WTC11 (cell line): ENCODE results near the gene CAPN1. TPM values are rescaled to one million over a fixed set of nuclear protein-coding genes. Genes with fewer than 3 reads are reported as not detected.

Experiments used
- ATAC-seq: fragments of 200-7000 bp; cut with Tn5 transposase; 2 replicates; pipeline ENCODE4 v1.10.0; 2021; ENCODE audit warnings: mild to moderate bottlenecking, moderate library complexity
- CTCF ChIA-PET: fragments of 300-600 bp; sonication (Branson Sonifier 250); formaldehyde crosslinking; loops from one replicate; lab custom pipeline; 2021; ENCODE audit warnings: antibody characterized with exemption; lab: Charles Lee
- POLR2A ChIA-PET: fragments of 350-600 bp; sonication (Branson Sonifier 250); formaldehyde crosslinking; loops from one replicate; lab custom pipeline; 2021; ENCODE audit warnings: antibody characterized with exemption; lab: Charles Lee
- DNase-seq: peaks from one replicate; pipeline ENCODE4 v3.0.0; 2021; ENCODE audit warnings: low spot score
- H3K27ac Mint-ChIP-seq: 2 replicates; pipeline ENCODE4 v1.8.0; 2021; ENCODE audit warnings: mixed read lengths
- H3K27me3 Mint-ChIP-seq: 2 replicates; pipeline ENCODE4 v1.8.0; 2021; ENCODE audit warnings: low read depth, mild to moderate bottlenecking, moderate library complexity, mixed read lengths
- H3K36me3 Mint-ChIP-seq: 2 replicates; pipeline ENCODE4 v1.8.0; 2021; ENCODE audit warnings: mixed read lengths
- H3K4me1 Mint-ChIP-seq: 2 replicates; pipeline ENCODE4 v1.8.0; 2022; ENCODE audit warnings: mixed read lengths
- H3K4me3 Mint-ChIP-seq: 2 replicates; pipeline ENCODE4 v1.8.0; 2021; ENCODE audit warnings: mild to moderate bottlenecking, moderate library complexity, mixed read lengths
- H3K9me3 Mint-ChIP-seq: 2 replicates; pipeline ENCODE4 v1.8.0; 2021; ENCODE audit warnings: mixed read lengths
- ELF4 ChIP-seq: sonication (generic); formaldehyde crosslinking; IDR thresholded peaks from 2 replicates; pipeline ENCODE4 v1.8.1; 2022; ENCODE audit warnings: low read depth, mild to moderate bottlenecking, moderate library complexity, missing genetic modification reagents
- ESRRA ChIP-seq: sonication (generic); formaldehyde crosslinking; IDR thresholded peaks from 2 replicates; pipeline ENCODE4 v1.8.1; 2022; ENCODE audit warnings: mild to moderate bottlenecking, missing genetic modification reagents, borderline replicate concordance
- FOXP1 ChIP-seq: sonication (generic); formaldehyde crosslinking; IDR thresholded peaks from 2 replicates; pipeline ENCODE4 v1.8.0; 2022; ENCODE audit warnings: missing genetic modification reagents, mild to moderate bottlenecking, moderate library complexity, borderline replicate concordance
- TEAD1 ChIP-seq: sonication (generic); formaldehyde crosslinking; IDR thresholded peaks from 2 replicates; pipeline ENCODE4 v1.8.0; 2022; ENCODE audit warnings: mild to moderate bottlenecking, missing genetic modification reagents
- ZNF121 ChIP-seq: sonication (generic); formaldehyde crosslinking; IDR thresholded peaks from 2 replicates; pipeline ENCODE4 v1.8.0; 2023; ENCODE audit warnings: missing genetic modification reagents
- ZNF263 ChIP-seq: sonication (generic); formaldehyde crosslinking; IDR thresholded peaks from 2 replicates; pipeline ENCODE4 v1.8.1; 2022; ENCODE audit warnings: low read depth, mild to moderate bottlenecking, moderate library complexity, missing genetic modification reagents
- ZNF423 ChIP-seq: fragments of 250-450 bp; sonication (Bioruptor Pico); IDR thresholded peaks from 2 replicates; pipeline ENCODE4 v2.1.2; 2022; ENCODE audit warnings: mild to moderate bottlenecking, moderate library complexity
- total RNA-seq: library from RNA; stranded (reverse); gene quantifications from 3 replicates; pipeline ENCODE4 v1.2.3, GENCODE V29; 2021
- TF ChIP-seq, protein P1 (sequence below): sonication (generic); formaldehyde crosslinking; IDR thresholded peaks from 2 replicates; pipeline ENCODE4 v1.8.1; 2023; ENCODE audit warnings: mild to moderate bottlenecking, moderate library complexity, missing genetic modification reagents
- TF ChIP-seq, protein P2 (sequence below): fragments of 200-600 bp; IDR thresholded peaks from 2 replicates; pipeline ENCODE4 v1.8.0; 2022; ENCODE audit warnings: antibody characterized with exemption
- TF ChIP-seq, protein P3 (sequence below): sonication (generic); formaldehyde crosslinking; IDR thresholded peaks from 2 replicates; pipeline ENCODE4 v1.8.0; 2022; ENCODE audit warnings: mild to moderate bottlenecking, missing genetic modification reagents
- TF ChIP-seq, protein P4 (sequence below): sonication (generic); formaldehyde crosslinking; IDR thresholded peaks from 2 replicates; pipeline ENCODE4 v1.8.0; 2022; ENCODE audit warnings: missing genetic modification reagents
- TF ChIP-seq, protein P5 (sequence below): sonication (generic); formaldehyde crosslinking; IDR thresholded peaks from 2 replicates; pipeline ENCODE4 v1.8.0; 2023; ENCODE audit warnings: missing genetic modification reagents, mild to moderate bottlenecking, borderline replicate concordance
- TF ChIP-seq, protein P6 (sequence below): sonication (generic); formaldehyde crosslinking; IDR thresholded peaks from 2 replicates; pipeline ENCODE4 v1.8.1; 2023; ENCODE audit warnings: mild to moderate bottlenecking, missing genetic modification reagents
- TF ChIP-seq, protein P7 (sequence below): sonication (generic); formaldehyde crosslinking; IDR thresholded peaks from 2 replicates; pipeline ENCODE4 v1.8.1; 2022; ENCODE audit warnings: mild to moderate bottlenecking, moderate library complexity, missing genetic modification reagents

The CAPN1 gene
- total RNA-seq, 1 experiment from 2014 or later, result 257 TPM

DNA sequence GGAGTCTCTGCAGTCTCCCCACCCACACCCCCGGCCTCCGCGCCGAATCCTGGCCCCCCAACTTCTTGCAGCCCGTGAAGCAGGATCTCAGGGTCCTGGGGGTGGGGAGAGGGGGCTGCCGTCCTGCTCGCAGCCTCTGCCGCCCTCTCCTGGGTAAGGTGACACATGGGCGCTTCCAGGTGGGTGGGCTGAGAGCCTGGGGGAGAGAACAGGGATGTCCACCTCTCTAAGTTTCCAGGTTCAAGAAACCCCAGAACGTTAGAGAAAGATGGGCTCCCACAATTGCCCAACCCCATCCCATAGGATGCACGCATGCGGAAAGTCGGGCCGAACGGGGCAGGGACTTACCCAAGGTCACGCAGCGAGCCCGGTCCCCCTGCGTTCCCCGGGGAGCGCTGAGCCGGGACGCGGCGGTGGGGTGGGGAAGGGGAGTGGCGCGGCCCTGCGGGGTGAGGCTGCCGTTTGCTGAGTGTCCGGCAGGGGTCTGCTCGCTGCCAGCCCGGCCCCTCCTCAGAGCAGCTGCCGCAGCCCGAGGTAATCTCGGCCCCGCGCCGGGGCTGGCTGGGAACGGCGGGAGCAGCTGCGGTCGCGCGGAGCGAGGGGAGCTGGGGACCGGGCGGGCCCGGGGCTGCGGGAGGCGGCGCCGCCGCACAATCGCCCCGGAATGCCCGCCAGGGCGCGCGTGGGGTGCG, 705 bp upstream of the CAPN1 start:
- ATAC-seq, result peak; percentile 60
- peak; percentile 86 for DNase-seq
- Mint-ChIP-seq H3K27me3 (no peaks in the 10 kb centered on the region), H3K36me3 (peaks cover 1% of the 10 kb centered on the region; the same call in 1 of the 2 replicates), H3K9me3 (no peaks in the 10 kb centered on the region), H3K4me1 (peaks cover 40% of the 10 kb centered on the region), H3K27ac (peak overlapping the region; percentile 63; the same call in 1 of the 2 replicates), H3K4me3 (peak overlapping the region; percentile 83)
- TF ChIP-seq ESRRA (CRISPR knock-in tag) (peak; percentile 58; the same call in 1 of the 2 replicates), ELF4 (CRISPR knock-in tag) (no peak), ZNF423 (0 out of 2 replicates have a peak, but pooled peaks have one; percentile 12), ZNF263 (CRISPR knock-in tag) (peak; percentile 33; the same call in 1 of the 2 replicates), TEAD1 (CRISPR knock-in tag) (peak; percentile 37; the same call in 1 of the 2 replicates), ZNF121 (no peak), FOXP1 (peak; percentile 46; the same call in 1 of the 2 replicates)
- TF ChIP-seq, protein P1, sequence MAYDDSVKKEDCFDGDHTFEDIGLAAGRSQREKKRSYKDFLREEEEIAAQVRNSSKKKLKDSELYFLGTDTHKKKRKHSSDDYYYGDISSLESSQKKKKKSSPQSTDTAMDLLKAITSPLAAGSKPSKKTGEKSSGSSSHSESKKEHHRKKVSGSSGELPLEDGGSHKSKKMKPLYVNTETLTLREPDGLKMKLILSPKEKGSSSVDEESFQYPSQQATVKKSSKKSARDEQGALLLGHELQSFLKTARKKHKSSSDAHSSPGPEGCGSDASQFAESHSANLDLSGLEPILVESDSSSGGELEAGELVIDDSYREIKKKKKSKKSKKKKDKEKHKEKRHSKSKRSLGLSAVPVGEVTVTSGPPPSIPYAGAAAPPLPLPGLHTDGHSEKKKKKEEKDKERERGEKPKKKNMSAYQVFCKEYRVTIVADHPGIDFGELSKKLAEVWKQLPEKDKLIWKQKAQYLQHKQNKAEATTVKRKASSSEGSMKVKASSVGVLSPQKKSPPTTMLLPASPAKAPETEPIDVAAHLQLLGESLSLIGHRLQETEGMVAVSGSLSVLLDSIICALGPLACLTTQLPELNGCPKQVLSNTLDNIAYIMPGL, result peak; percentile 78; the same call in 1 of the 2 replicates
- TF ChIP-seq, protein P2, sequence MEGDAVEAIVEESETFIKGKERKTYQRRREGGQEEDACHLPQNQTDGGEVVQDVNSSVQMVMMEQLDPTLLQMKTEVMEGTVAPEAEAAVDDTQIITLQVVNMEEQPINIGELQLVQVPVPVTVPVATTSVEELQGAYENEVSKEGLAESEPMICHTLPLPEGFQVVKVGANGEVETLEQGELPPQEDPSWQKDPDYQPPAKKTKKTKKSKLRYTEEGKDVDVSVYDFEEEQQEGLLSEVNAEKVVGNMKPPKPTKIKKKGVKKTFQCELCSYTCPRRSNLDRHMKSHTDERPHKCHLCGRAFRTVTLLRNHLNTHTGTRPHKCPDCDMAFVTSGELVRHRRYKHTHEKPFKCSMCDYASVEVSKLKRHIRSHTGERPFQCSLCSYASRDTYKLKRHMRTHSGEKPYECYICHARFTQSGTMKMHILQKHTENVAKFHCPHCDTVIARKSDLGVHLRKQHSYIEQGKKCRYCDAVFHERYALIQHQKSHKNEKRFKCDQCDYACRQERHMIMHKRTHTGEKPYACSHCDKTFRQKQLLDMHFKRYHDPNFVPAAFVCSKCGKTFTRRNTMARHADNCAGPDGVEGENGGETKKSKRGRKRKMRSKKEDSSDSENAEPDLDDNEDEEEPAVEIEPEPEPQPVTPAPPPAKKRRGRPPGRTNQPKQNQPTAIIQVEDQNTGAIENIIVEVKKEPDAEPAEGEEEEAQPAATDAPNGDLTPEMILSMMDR, result peak; percentile 72
- TF ChIP-seq, protein P3, sequence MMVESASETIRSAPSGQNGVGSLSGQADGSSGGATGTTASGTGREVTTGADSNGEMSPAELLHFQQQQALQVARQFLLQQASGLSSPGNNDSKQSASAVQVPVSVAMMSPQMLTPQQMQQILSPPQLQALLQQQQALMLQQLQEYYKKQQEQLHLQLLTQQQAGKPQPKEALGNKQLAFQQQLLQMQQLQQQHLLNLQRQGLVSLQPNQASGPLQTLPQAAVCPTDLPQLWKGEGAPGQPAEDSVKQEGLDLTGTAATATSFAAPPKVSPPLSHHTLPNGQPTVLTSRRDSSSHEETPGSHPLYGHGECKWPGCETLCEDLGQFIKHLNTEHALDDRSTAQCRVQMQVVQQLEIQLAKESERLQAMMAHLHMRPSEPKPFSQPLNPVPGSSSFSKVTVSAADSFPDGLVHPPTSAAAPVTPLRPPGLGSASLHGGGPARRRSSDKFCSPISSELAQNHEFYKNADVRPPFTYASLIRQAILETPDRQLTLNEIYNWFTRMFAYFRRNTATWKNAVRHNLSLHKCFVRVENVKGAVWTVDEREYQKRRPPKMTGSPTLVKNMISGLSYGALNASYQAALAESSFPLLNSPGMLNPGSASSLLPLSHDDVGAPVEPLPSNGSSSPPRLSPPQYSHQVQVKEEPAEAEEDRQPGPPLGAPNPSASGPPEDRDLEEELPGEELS (CRISPR knock-in tag), result 0 out of 2 replicates have a peak, but pooled peaks have one; percentile 51
- TF ChIP-seq, protein P4, sequence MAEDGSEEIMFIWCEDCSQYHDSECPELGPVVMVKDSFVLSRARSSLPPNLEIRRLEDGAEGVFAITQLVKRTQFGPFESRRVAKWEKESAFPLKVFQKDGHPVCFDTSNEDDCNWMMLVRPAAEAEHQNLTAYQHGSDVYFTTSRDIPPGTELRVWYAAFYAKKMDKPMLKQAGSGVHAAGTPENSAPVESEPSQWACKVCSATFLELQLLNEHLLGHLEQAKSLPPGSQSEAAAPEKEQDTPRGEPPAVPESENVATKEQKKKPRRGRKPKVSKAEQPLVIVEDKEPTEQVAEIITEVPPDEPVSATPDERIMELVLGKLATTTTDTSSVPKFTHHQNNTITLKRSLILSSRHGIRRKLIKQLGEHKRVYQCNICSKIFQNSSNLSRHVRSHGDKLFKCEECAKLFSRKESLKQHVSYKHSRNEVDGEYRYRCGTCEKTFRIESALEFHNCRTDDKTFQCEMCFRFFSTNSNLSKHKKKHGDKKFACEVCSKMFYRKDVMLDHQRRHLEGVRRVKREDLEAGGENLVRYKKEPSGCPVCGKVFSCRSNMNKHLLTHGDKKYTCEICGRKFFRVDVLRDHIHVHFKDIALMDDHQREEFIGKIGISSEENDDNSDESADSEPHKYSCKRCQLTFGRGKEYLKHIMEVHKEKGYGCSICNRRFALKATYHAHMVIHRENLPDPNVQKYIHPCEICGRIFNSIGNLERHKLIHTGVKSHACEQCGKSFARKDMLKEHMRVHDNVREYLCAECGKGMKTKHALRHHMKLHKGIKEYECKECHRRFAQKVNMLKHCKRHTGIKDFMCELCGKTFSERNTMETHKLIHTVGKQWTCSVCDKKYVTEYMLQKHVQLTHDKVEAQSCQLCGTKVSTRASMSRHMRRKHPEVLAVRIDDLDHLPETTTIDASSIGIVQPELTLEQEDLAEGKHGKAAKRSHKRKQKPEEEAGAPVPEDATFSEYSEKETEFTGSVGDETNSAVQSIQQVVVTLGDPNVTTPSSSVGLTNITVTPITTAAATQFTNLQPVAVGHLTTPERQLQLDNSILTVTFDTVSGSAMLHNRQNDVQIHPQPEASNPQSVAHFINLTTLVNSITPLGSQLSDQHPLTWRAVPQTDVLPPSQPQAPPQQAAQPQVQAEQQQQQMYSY (CRISPR knock-in tag), result no peak
- TF ChIP-seq, protein P5, sequence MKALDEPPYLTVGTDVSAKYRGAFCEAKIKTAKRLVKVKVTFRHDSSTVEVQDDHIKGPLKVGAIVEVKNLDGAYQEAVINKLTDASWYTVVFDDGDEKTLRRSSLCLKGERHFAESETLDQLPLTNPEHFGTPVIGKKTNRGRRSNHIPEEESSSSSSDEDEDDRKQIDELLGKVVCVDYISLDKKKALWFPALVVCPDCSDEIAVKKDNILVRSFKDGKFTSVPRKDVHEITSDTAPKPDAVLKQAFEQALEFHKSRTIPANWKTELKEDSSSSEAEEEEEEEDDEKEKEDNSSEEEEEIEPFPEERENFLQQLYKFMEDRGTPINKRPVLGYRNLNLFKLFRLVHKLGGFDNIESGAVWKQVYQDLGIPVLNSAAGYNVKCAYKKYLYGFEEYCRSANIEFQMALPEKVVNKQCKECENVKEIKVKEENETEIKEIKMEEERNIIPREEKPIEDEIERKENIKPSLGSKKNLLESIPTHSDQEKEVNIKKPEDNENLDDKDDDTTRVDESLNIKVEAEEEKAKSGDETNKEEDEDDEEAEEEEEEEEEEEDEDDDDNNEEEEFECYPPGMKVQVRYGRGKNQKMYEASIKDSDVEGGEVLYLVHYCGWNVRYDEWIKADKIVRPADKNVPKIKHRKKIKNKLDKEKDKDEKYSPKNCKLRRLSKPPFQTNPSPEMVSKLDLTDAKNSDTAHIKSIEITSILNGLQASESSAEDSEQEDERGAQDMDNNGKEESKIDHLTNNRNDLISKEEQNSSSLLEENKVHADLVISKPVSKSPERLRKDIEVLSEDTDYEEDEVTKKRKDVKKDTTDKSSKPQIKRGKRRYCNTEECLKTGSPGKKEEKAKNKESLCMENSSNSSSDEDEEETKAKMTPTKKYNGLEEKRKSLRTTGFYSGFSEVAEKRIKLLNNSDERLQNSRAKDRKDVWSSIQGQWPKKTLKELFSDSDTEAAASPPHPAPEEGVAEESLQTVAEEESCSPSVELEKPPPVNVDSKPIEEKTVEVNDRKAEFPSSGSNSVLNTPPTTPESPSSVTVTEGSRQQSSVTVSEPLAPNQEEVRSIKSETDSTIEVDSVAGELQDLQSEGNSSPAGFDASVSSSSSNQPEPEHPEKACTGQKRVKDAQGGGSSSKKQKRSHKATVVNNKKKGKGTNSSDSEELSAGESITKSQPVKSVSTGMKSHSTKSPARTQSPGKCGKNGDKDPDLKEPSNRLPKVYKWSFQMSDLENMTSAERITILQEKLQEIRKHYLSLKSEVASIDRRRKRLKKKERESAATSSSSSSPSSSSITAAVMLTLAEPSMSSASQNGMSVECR, result peak; percentile 66; the same call in 1 of the 2 replicates
- TF ChIP-seq, protein P6, sequence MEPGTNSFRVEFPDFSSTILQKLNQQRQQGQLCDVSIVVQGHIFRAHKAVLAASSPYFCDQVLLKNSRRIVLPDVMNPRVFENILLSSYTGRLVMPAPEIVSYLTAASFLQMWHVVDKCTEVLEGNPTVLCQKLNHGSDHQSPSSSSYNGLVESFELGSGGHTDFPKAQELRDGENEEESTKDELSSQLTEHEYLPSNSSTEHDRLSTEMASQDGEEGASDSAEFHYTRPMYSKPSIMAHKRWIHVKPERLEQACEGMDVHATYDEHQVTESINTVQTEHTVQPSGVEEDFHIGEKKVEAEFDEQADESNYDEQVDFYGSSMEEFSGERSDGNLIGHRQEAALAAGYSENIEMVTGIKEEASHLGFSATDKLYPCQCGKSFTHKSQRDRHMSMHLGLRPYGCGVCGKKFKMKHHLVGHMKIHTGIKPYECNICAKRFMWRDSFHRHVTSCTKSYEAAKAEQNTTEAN, result no peak
- TF ChIP-seq, protein P7, sequence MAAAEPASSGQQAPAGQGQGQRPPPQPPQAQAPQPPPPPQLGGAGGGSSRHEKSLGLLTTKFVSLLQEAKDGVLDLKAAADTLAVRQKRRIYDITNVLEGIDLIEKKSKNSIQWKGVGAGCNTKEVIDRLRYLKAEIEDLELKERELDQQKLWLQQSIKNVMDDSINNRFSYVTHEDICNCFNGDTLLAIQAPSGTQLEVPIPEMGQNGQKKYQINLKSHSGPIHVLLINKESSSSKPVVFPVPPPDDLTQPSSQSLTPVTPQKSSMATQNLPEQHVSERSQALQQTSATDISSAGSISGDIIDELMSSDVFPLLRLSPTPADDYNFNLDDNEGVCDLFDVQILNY, result 0 out of 2 replicates have a peak, but pooled peaks have one; percentile 33
- POLR2A ChIA-PET, result interaction anchor here (0.6 to 3.6 kb wide), 10 partner anchors 11 to 434 kb away, joined by 3 to 20 read pairs (median 3); partner anchors contain the start of genes FAU, MRPL49, PCNX3 and SPDYC
- CTCF ChIA-PET, result interaction anchor here (0.6 to 5.6 kb wide), 27 partner anchors 8 to 174 kb away, joined by 3 to 53 read pairs (median 8); partner anchors contain the start of genes CDC42EP2, FAU, MRPL49 and POLA2
